HG02885 (cell line): Measurements from ENCODE around the gene SLC1A7.

ENCODE experiments used
- ATAC-seq: cut with Tn5 transposase; IDR thresholded peaks from one replicate; pipeline ENCODE4 v1.9.1; 2021; ENCODE audit warnings: mild to moderate bottlenecking; ENCODE audit not compliant: unreplicated experiment, poor library complexity

The SLC1A7 gene

DNA sequence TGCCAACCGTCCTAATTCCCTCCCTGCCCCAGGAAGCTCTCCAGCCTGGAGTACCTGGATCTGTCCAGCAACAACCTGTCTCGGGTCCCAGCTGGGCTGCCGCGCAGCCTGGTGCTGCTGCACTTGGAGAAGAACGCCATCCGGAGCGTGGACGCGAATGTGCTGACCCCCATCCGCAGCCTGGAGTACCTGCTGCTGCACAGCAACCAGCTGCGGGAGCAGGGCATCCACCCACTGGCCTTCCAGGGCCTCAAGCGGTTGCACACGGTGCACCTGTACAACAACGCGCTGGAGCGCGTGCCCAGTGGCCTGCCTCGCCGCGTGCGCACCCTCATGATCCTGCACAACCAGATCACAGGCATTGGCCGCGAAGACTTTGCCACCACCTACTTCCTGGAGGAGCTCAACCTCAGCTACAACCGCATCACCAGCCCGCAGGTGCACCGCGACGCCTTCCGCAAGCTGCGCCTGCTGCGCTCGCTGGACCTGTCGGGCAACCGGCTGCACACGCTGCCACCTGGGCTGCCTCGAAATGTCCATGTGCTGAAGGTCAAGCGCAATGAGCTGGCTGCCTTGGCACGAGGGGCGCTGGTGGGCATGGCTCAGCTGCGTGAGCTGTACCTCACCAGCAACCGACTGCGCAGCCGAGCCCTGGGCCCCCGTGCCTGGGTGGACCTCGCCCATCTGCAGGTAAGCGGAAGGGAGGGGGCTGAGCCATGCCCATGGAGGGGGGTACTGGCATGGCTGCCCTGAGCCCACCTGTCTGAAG lies 63.9 kb downstream of the SLC1A7 start:
- ATAC-seq, result no peak

- no peak for ATAC-seq
Measured at GRCh38 chr1:53077599-53077965, 64.9 kb downstream of the SLC1A7 start.

GRCh38 chr1:53076721-53077598 lies 65.5 kb downstream of the SLC1A7 start:
- no peak for ATAC-seq

GRCh38 chr1:53076165-53076564 lies 66.3 kb downstream of the SLC1A7 start:
- no peak for ATAC-seq

- ATAC-seq, result no peak
Measured at GRCh38 chr1:53075761-53076163, 66.7 kb downstream of the SLC1A7 start.

DNA sequence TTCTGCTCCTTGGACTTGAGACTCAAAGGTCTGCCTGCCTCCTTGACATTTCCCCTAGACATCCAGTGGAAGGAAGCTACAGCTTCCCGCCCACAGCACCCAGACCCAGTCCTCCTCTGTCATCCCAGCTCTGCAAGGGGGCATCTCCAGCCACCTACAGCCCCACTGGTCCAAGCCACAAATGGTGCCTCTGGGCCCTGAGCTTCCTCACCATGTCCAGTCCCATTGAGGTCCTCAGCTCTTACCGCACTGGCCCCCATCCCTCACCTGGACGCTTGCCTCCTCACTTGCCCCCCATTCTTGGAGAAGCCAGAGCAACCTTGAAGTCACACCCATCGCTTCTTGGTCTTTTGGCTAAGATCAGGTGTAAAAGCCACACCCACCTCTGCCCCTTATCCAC lies 67.2 kb downstream of the SLC1A7 start:
- no peak for ATAC-seq

GRCh38 chr1:53074313-53075154 lies 67.9 kb downstream of the SLC1A7 start:
- ATAC-seq, result no peak

DNA sequence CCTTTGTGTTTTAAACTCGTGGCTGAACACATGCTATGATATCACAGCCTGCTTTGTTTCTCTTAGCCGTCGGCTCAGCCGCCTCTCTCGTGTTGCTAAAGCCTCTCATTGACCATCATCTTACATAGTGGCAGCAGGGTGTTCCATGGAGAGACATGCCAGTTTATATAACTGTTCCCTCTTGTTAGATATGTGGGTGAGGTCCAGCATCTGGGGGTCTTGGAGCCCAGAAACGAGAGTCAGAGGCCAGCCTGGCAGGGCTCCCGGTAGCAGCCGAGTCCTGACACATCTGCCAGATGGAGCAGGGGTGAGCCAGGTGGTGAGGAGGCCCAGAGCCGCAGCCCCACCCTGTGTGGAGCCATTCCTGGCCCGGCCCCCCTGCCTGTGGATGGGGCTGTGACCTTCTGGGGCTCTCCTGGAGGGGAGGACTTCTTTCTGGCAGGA lies 68.5 kb downstream of the SLC1A7 start:
- ATAC-seq, result no peak

DNA sequence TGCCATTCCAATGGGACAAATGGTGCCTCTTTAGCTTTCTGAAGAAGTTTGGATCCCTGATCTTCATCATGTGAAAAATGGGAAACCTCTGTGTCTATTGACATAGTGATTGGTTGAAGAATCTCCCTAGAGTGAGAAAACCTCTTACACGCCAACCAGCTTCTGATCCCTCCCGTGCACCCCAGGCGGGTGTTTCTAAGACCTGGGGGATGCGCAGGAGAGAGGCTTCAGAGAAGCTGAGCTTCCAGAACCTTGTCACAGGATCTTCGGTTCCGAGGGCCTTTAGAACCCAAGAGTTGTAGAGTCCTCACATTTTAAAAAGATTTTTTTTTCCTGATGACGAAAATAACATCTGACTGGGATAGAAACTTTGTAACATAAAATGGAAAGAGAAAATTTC lies 69.2 kb downstream of the SLC1A7 start:
- no peak for ATAC-seq

GRCh38 chr1:53071915-53072314 lies 70.5 kb downstream of the SLC1A7 start:
- no peak for ATAC-seq

- ATAC-seq, result no peak
Measured at GRCh38 chr1:53071167-53071865, 71.1 kb downstream of the SLC1A7 start.

- no peak for ATAC-seq
Measured at GRCh38 chr1:53070621-53071020, 71.8 kb downstream of the SLC1A7 start.

- no peak for ATAC-seq
Measured at GRCh38 chr1:53069663-53070327, 72.6 kb downstream of the SLC1A7 start.

- ATAC-seq, result no peak
Measured at GRCh38 chr1:53069265-53069662, 73.2 kb downstream of the SLC1A7 start.

DNA sequence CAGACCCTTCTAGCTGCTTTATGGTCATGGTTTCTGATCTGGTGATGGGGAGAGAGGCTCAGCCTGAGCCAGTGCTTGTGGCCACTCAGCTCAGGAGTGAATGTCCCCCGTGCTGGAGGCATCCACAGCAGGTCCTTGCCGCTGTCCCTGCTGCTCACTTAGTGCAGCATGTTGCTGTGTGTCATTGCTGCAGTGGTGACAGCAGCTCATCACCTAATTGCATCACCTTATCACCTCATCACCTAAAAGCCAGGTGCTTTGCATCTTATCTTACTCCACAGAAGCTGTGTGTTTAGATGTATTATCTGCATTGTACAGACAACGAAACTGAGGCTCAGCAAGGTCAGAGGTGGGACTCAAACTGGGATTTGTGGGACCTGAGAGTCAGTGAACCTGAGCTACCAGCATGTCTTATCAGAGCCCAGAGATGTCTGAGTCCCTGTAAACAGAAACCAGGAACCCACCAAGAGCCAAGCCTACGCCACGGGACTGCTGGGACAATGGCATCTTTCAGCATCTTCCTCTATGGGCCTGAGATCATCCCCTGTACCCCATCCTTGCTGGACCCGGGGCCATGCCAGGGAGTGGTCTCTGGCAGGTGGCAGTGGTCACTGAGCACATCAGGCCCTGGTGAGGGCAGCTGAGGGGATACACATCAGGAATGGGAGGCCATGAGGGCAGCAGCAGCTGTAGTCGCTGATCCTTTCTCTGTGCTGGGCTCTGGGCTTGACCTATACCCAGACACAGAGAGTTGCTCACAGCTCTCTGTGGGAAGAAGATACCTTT lies 73.9 kb downstream of the SLC1A7 start:
- no peak for ATAC-seq

- no peak for ATAC-seq
Measured at GRCh38 chr1:53067886-53068285, 74.6 kb downstream of the SLC1A7 start.

GRCh38 chr1:53066891-53067738 lies 75.3 kb downstream of the SLC1A7 start:
- ATAC-seq, result no peak

- no peak for ATAC-seq
Measured at GRCh38 chr1:53066488-53066887, 76.0 kb downstream of the SLC1A7 start.
